Keratinocyte (primary cell): Measurements from ENCODE around the gene GRB14. TPM values are rescaled to one million over a fixed set of nuclear protein-coding genes. Genes with fewer than 3 reads are reported as not detected.

Source experiments
- DNase-seq: peaks from one replicate; pipeline ENCODE4 v3.0.0-alpha.2; 2011; ENCODE audit warnings: low read depth, missing footprints, low spot score
- FAIRE-seq: peaks from 2 replicates; lab custom pipeline; 2011; peaks lifted over from hg19 to GRCh38; lab: Jason Lieb, UNC
- H2AFZ ChIP-seq: 2 replicates; pipeline ENCODE4 v1.6.0; 2012; ENCODE audit warnings: low read length, control low read depth, inconsistent platforms; ENCODE audit not compliant: control insufficient read depth
- H3K27ac ChIP-seq: 2 replicates; pipeline ENCODE4 v1.5.1; 2011; ENCODE audit warnings: low read length; ENCODE audit not compliant: control insufficient read depth, insufficient read depth
- H3K27me3 ChIP-seq: 3 replicates; pipeline ENCODE4 v1.6.0; 2011; ENCODE audit warnings: low read length; ENCODE audit not compliant: control insufficient read depth, insufficient read depth; ENCODE audit errors: extremely low read depth
- H3K36me3 ChIP-seq, 2 experiments: 2 replicates in 1 of 2; 3 replicates in 1 of 2; pipeline ENCODE4 v1.5.1; 2011; ENCODE audit warnings: low read length in 2 of 2, mild to moderate bottlenecking in 1 of 2; ENCODE audit not compliant: control insufficient read depth in 2 of 2, insufficient read depth in 2 of 2; ENCODE audit errors: extremely low read depth in 1 of 2
- H3K4me1 ChIP-seq: 3 replicates; pipeline ENCODE4 v1.5.1; 2011; ENCODE audit warnings: low read length; ENCODE audit not compliant: control insufficient read depth, insufficient read depth; ENCODE audit errors: extremely low read depth
- H3K4me2 ChIP-seq: 3 replicates; pipeline ENCODE4 v1.6.0; 2011; ENCODE audit warnings: low read depth, low read length; ENCODE audit not compliant: control insufficient read depth, insufficient read depth; ENCODE audit errors: extremely low read depth
- H3K4me3 ChIP-seq, 3 experiments: fragments of 200-600 bp in 1 of 3; sonication (generic) in 1 of 3; 2 replicates in 2 of 3; 3 replicates in 1 of 3; pipeline ENCODE4 v1.5.1; 2011 to 2016; ENCODE audit warnings: low read length in 3 of 3, mild to moderate bottlenecking in 3 of 3, control low read depth in 2 of 3, inconsistent platforms in 1 of 3, low read depth in 1 of 3, mixed read lengths in 1 of 3, mixed run types in 1 of 3, moderate library complexity in 1 of 3; ENCODE audit not compliant: control insufficient read depth in 2 of 3, insufficient read depth in 2 of 3; ENCODE audit errors: extremely low read depth in 1 of 3
- H3K79me2 ChIP-seq: 2 replicates; pipeline ENCODE4 v1.6.0; 2012; ENCODE audit warnings: low read length; ENCODE audit not compliant: control insufficient read depth, insufficient read depth
- H3K9ac ChIP-seq: 3 replicates; pipeline ENCODE4 v1.6.0; 2011; ENCODE audit warnings: low read length; ENCODE audit not compliant: control insufficient read depth, insufficient read depth; ENCODE audit errors: extremely low read depth
- H3K9me1 ChIP-seq: 3 replicates; pipeline ENCODE4 v1.6.0; 2011; ENCODE audit warnings: low read length; ENCODE audit not compliant: control insufficient read depth, insufficient read depth; ENCODE audit errors: extremely low read depth
- H3K9me3 ChIP-seq: 2 replicates; pipeline ENCODE4 v1.5.1; 2012; ENCODE audit warnings: low read depth, low read length; ENCODE audit not compliant: control insufficient read depth
- H4K20me1 ChIP-seq: 3 replicates; pipeline ENCODE4 v1.6.0; 2011; ENCODE audit warnings: low read length; ENCODE audit not compliant: control insufficient read depth, insufficient read depth; ENCODE audit errors: extremely low read depth
- EZH2 ChIP-seq: IDR thresholded peaks from one replicate; pipeline ENCODE4 v1.6.1; 2012; ENCODE audit warnings: inconsistent platforms, mild to moderate bottlenecking, low read length, moderate library complexity
- dilution Hi-C: fragments of 300-500 bp; cut with MboI; formaldehyde crosslinking; loops from one replicate; pipeline ENCODE4 v1.7.0; 2020; ENCODE audit warnings: low sequenced_read_pairs; ENCODE audit not compliant: extremely low pct_ligation_motif_present
- polyA plus RNA-seq, 5 experiments: library from polyadenylated mRNA; depleted of rRNA in 3 of 5; stranded (reverse) in 3 of 5; stranded (forward) in 1 of 5; unstranded in 1 of 5; fragments of >200 nt; gene quantifications; 1 replicate in 1 of 5; 2 replicates in 3 of 5; 3 replicates in 1 of 5; pipeline versions ENCODE4 v1.2.1 to v1.2.3, GENCODE V29; 2011 to 2012; ENCODE audit warnings: missing spikeins in 2 of 5, low read depth in 1 of 5, low replicate concordance in 1 of 5
- TF ChIP-seq, protein P1 (sequence below), 3 experiments: IDR thresholded peaks in 1 of 3; conservative IDR thresholded peaks in 1 of 3; optimal IDR thresholded peaks in 1 of 3; 2 replicates in 2 of 3; 3 replicates in 1 of 3; pipeline versions ENCODE3 to v1.5.1; 2011; ENCODE audit warnings: low read length in 3 of 3, mild to moderate bottlenecking in 3 of 3, moderate library complexity in 2 of 3, control low read depth in 1 of 3, inconsistent platforms in 1 of 3; ENCODE audit not compliant: insufficient read depth in 2 of 3; ENCODE audit errors: extremely low read depth in 1 of 3

GRB14 gene
- polyA plus RNA-seq, 1 donor (not counting 4 experiments of a cell fraction or from before 2014, with no cell fraction given) = 4.2 TPM

- Histone ChIP-seq H3K9ac (no peak overlapping the region), H2AFZ (no peak overlapping the region), H3K4me1 (no peaks in the 10 kb centered on the region), H3K4me3 (no peak overlapping the region), H3K4me2 (no peak overlapping the region), H3K9me1 (no peaks in the 10 kb centered on the region), H3K27me3 (no peaks in the 10 kb centered on the region), H3K36me3 (no peaks in the 10 kb centered on the region), H4K20me1 (no peaks in the 10 kb centered on the region), H3K27ac (no peak overlapping the region), H3K9me3 (no peaks in the 10 kb centered on the region), H3K79me2 (no peaks in the 10 kb centered on the region)
- TF ChIP-seq, protein P1, sequence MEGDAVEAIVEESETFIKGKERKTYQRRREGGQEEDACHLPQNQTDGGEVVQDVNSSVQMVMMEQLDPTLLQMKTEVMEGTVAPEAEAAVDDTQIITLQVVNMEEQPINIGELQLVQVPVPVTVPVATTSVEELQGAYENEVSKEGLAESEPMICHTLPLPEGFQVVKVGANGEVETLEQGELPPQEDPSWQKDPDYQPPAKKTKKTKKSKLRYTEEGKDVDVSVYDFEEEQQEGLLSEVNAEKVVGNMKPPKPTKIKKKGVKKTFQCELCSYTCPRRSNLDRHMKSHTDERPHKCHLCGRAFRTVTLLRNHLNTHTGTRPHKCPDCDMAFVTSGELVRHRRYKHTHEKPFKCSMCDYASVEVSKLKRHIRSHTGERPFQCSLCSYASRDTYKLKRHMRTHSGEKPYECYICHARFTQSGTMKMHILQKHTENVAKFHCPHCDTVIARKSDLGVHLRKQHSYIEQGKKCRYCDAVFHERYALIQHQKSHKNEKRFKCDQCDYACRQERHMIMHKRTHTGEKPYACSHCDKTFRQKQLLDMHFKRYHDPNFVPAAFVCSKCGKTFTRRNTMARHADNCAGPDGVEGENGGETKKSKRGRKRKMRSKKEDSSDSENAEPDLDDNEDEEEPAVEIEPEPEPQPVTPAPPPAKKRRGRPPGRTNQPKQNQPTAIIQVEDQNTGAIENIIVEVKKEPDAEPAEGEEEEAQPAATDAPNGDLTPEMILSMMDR (optimal IDR thresholded peaks at IDR 0.05 in 1 of 3, IDR thresholded peaks at IDR 0.05 in 1 of 3, conservative IDR thresholded peaks at IDR 0.05 in 1 of 3; ENCODE audit: extremely low read depth in 1 of 3, insufficient read depth in 2 of 3, low read length in 3 of 3) = no peak
- TF ChIP-seq EZH2 = no peak
- DNase-seq = no peak
- peak; percentile 9 for FAIRE-seq
- dilution Hi-C loops = no loop called here
These were observed 14.7 kb downstream of the GRB14 start for GRCh38 chr2:164606557-164606956.

GRCh38 chr2:164605295-164605694 lies 16.0 kb downstream of the GRB14 start:
- DNase-seq (no peak), FAIRE-seq (no peak)
- H3K4me1 ChIP-seq = no peaks in the 10 kb centered on the region
- dilution Hi-C loops = no loop called here
- TF ChIP-seq, protein P1 (optimal IDR thresholded peaks at IDR 0.05 in 1 of 3, IDR thresholded peaks at IDR 0.05 in 1 of 3, conservative IDR thresholded peaks at IDR 0.05 in 1 of 3; ENCODE audit: extremely low read depth in 1 of 3, insufficient read depth in 2 of 3, low read length in 3 of 3) = no peak
- no peak for TF ChIP-seq EZH2
- H4K20me1 ChIP-seq = no peaks in the 10 kb centered on the region
- H2AFZ ChIP-seq = no peak overlapping the region
- no peaks in the 10 kb centered on the region for H3K36me3 ChIP-seq
- no peaks in the 10 kb centered on the region for H3K9me3 ChIP-seq
- H3K27me3 ChIP-seq = no peaks in the 10 kb centered on the region
- H3K4me2 ChIP-seq = no peak overlapping the region
- no peaks in the 10 kb centered on the region for H3K79me2 ChIP-seq
- no peak overlapping the region for H3K4me3 ChIP-seq
- H3K27ac ChIP-seq = no peak overlapping the region
- no peaks in the 10 kb centered on the region for H3K9me1 ChIP-seq
- no peak overlapping the region for H3K9ac ChIP-seq
